ENCODE measurements around the gene GJB5.

The GJB5 gene

GRCh38 chr1:34757386-34757785, 2.5 kb downstream of the GJB5 start:
- TF ChIP-seq NFIC (IDR thresholded peaks at IDR 0.05) (no peak), TCF12 (IDR thresholded peaks at IDR 0.05; ENCODE audit: low read depth) (no peak), RAD21 (IDR thresholded peaks at IDR 0.05; ENCODE audit: low read depth) (no peak), MAX (IDR thresholded peaks at IDR 0.05) (no peak), TAF1 (IDR thresholded peaks at IDR 0.05; ENCODE audit: low read depth) (no peak), FOXM1 (IDR thresholded peaks at IDR 0.05; ENCODE audit: borderline replicate concordance, low read depth) (no peak), YY1 (IDR thresholded peaks at IDR 0.05; ENCODE audit: low read depth) (no peak), TEAD4 (IDR thresholded peaks at IDR 0.05) (no peak), REST (IDR thresholded peaks at IDR 0.05; ENCODE audit: low read depth) (no peak), CEBPB (IDR thresholded peaks at IDR 0.05) (no peak), ZBTB7A (IDR thresholded peaks at IDR 0.05; ENCODE audit: low read depth) (no peak), EP300 (IDR thresholded peaks at IDR 0.05; ENCODE audit: borderline replicate concordance) (no peak), USF1 (IDR thresholded peaks at IDR 0.05) (no peak), CREB1 (IDR thresholded peaks at IDR 0.05; ENCODE audit: low read depth) (no peak)

GRCh38 chr1:34758751-34759150, 3.9 kb downstream of the GJB5 start:
- TF ChIP-seq TCF12 (IDR thresholded peaks at IDR 0.05; ENCODE audit: low read depth) (no peak), NFIC (IDR thresholded peaks at IDR 0.05) (no peak), YY1 (IDR thresholded peaks at IDR 0.05; ENCODE audit: low read depth) (no peak), FOXM1 (IDR thresholded peaks at IDR 0.05; ENCODE audit: borderline replicate concordance, low read depth) (no peak), EGR1 (IDR thresholded peaks at IDR 0.05) (no peak), MAX (IDR thresholded peaks at IDR 0.05) (no peak), USF1 (IDR thresholded peaks at IDR 0.05) (no peak), CREB1 (IDR thresholded peaks at IDR 0.05; ENCODE audit: low read depth) (no peak), REST (IDR thresholded peaks at IDR 0.05; ENCODE audit: low read depth) (no peak), TAF1 (IDR thresholded peaks at IDR 0.05; ENCODE audit: low read depth) (no peak), ZBTB7A (IDR thresholded peaks at IDR 0.05; ENCODE audit: low read depth) (no peak), CEBPB (IDR thresholded peaks at IDR 0.05) (no peak), TEAD4 (IDR thresholded peaks at IDR 0.05) (no peak), RAD21 (IDR thresholded peaks at IDR 0.05; ENCODE audit: low read depth) (no peak), EP300 (IDR thresholded peaks at IDR 0.05; ENCODE audit: borderline replicate concordance) (no peak)

GRCh38 chr1:34759503-34760357, 4.9 kb downstream of the GJB5 start, which contains the start of gene GJB4:
GJB4 (plus strand) TSS chr1:34759740; CDS start chr1:34761255, 1,515 bp downstream.
- TF ChIP-seq CEBPB (IDR thresholded peaks at IDR 0.05) = no peak
- TF ChIP-seq MAX (IDR thresholded peaks at IDR 0.05) = no peak
- no peak for TF ChIP-seq NFIC (IDR thresholded peaks at IDR 0.05)
- TF ChIP-seq EP300 (IDR thresholded peaks at IDR 0.05; ENCODE audit: borderline replicate concordance) = no peak
- TF ChIP-seq RAD21 (IDR thresholded peaks at IDR 0.05; ENCODE audit: low read depth) = no peak
- no peak for TF ChIP-seq ZBTB7A (IDR thresholded peaks at IDR 0.05; ENCODE audit: low read depth)
- TF ChIP-seq CREB1 (IDR thresholded peaks at IDR 0.05; ENCODE audit: low read depth) = no peak
- TF ChIP-seq TAF1 (IDR thresholded peaks at IDR 0.05; ENCODE audit: low read depth) = no peak
- TF ChIP-seq TCF12 (IDR thresholded peaks at IDR 0.05; ENCODE audit: low read depth) = no peak
- TF ChIP-seq FOXM1 (IDR thresholded peaks at IDR 0.05; ENCODE audit: borderline replicate concordance, low read depth) = no peak
- TF ChIP-seq TEAD4 (IDR thresholded peaks at IDR 0.05) = no peak
- no peak for TF ChIP-seq USF1 (IDR thresholded peaks at IDR 0.05)
- no peak for TF ChIP-seq EGR1 (IDR thresholded peaks at IDR 0.05)
- no peak for TF ChIP-seq YY1 (IDR thresholded peaks at IDR 0.05; ENCODE audit: low read depth)
- no peak for TF ChIP-seq REST (IDR thresholded peaks at IDR 0.05; ENCODE audit: low read depth)

Measured in Ishikawa (cell line).